Measurements from ENCODE around the gene ADCY5.

Gene ADCY5

GRCh38 chr3:123339302-123339701 is 109.6 kb downstream of the ADCY5 start:
- TF ChIP-seq REST (IDR thresholded peaks at IDR 0.05; ENCODE audit: insufficient read depth in 1 of 2, low read depth in 2 of 2, low read length in 2 of 2) (no peak), POLR2AphosphoS5 (IDR thresholded peaks at IDR 0.05; ENCODE audit: low read depth, low read length) (no peak), FOXP2 (optimal IDR thresholded peaks at IDR 0.05; ENCODE audit: borderline replicate concordance, extremely low read depth, extremely low read length, insufficient read depth) (no peak), SIN3A (IDR thresholded peaks at IDR 0.05; ENCODE audit: borderline replicate concordance, insufficient read depth, low read length) (no peak), TAF1 (IDR thresholded peaks at IDR 0.05; ENCODE audit: borderline replicate concordance, insufficient read depth, low read length) (no peak)

- TF ChIP-seq TAF1 (IDR thresholded peaks at IDR 0.05; ENCODE audit: borderline replicate concordance, insufficient read depth, low read length) (no peak), FOXP2 (optimal IDR thresholded peaks at IDR 0.05; ENCODE audit: borderline replicate concordance, extremely low read depth, extremely low read length, insufficient read depth) (no peak), POLR2AphosphoS5 (IDR thresholded peaks at IDR 0.05; ENCODE audit: low read depth, low read length) (no peak), REST (IDR thresholded peaks at IDR 0.05; ENCODE audit: insufficient read depth in 1 of 2, low read depth in 2 of 2, low read length in 2 of 2) (no peak), SIN3A (IDR thresholded peaks at IDR 0.05; ENCODE audit: borderline replicate concordance, insufficient read depth, low read length) (no peak)
Measured at GRCh38 chr3:123338620-123339061, 110.2 kb downstream of the ADCY5 start.

- no peak for TF ChIP-seq FOXP2 (optimal IDR thresholded peaks at IDR 0.05; ENCODE audit: borderline replicate concordance, extremely low read depth, extremely low read length, insufficient read depth)
- TF ChIP-seq POLR2AphosphoS5 (IDR thresholded peaks at IDR 0.05; ENCODE audit: low read depth, low read length), result no peak
- no peak for TF ChIP-seq TAF1 (IDR thresholded peaks at IDR 0.05; ENCODE audit: borderline replicate concordance, insufficient read depth, low read length)
- no peak for TF ChIP-seq SIN3A (IDR thresholded peaks at IDR 0.05; ENCODE audit: borderline replicate concordance, insufficient read depth, low read length)
- no peak for TF ChIP-seq REST (IDR thresholded peaks at IDR 0.05; ENCODE audit: insufficient read depth in 1 of 2, low read depth in 2 of 2, low read length in 2 of 2)
Measured at GRCh38 chr3:123337948-123338619, 110.8 kb downstream of the ADCY5 start.

DNA sequence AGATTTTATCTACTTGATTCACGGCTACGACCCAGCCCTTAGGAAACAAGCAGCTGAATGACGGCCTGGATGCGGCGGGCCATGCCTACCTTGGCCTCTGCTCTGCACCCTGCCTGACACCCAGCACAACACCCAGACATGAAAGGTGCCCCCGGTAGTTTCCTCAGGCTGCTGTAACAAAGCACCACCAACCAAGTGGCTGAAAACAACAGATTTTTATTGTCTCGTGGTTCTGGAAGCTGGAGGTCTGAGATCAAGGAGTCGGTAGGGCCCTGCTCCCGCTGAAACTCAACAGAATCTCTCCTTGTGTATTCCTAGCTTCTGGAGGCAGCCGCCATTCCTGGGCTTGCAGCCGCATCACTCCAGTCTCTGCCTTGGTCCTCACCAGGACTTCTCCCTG is 111.7 kb downstream of the ADCY5 start:
- TF ChIP-seq REST (IDR thresholded peaks at IDR 0.05; ENCODE audit: insufficient read depth in 1 of 2, low read depth in 2 of 2, low read length in 2 of 2), result no peak

DNA sequence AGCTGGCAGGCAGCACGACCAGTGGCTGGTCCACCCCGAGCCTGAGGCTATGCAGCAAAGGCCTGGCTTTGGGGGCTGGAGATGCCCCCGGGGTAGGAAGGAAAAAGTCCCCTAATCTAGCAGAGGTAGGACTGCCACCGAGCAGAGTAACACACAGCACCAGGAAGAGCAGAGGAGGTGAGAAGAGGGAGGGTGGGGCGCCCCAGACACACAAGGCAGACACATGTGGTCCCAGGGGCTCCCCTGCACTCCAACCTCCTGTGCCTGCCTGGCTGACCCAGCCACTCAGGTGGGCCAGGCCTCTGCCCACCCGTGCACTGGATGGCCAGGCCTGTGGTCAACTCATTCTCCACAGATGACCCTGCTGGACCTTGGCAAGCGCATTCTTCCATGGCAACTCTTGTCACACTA is 112.4 kb downstream of the ADCY5 start:
- TF ChIP-seq TAF1 (IDR thresholded peaks at IDR 0.05; ENCODE audit: borderline replicate concordance, insufficient read depth, low read length), result no peak
- no peak for TF ChIP-seq FOXP2 (optimal IDR thresholded peaks at IDR 0.05; ENCODE audit: borderline replicate concordance, extremely low read depth, extremely low read length, insufficient read depth)

All from PFSK-1 (cell line).